Ishikawa (cell line): Measurements from ENCODE around the gene ACADS.

Source experiments
- CEBPB ChIP-seq: IDR thresholded peaks from 2 replicates; pipeline ENCODE4 v1.6.1; 2012
- CREB1 ChIP-seq: IDR thresholded peaks from 2 replicates; pipeline ENCODE4 v1.6.1; 2012; ENCODE audit warnings: low read depth
- EGR1 ChIP-seq: IDR thresholded peaks from 2 replicates; pipeline ENCODE4 v1.6.1; 2012
- EP300 ChIP-seq: IDR thresholded peaks from 2 replicates; pipeline ENCODE4 v1.6.1; 2012; ENCODE audit warnings: borderline replicate concordance
- FOXM1 ChIP-seq: IDR thresholded peaks from 2 replicates; pipeline ENCODE4 v1.6.1; 2012; ENCODE audit warnings: low read depth, borderline replicate concordance
- MAX ChIP-seq: IDR thresholded peaks from 2 replicates; pipeline ENCODE4 v1.6.1; 2012
- NFIC ChIP-seq: IDR thresholded peaks from 2 replicates; pipeline ENCODE4 v1.6.1; 2012
- RAD21 ChIP-seq: IDR thresholded peaks from 2 replicates; pipeline ENCODE4 v1.6.1; 2012; ENCODE audit warnings: low read depth
- TAF1 ChIP-seq: IDR thresholded peaks from 2 replicates; pipeline ENCODE4 v1.6.1; 2012; ENCODE audit warnings: low read depth, mild to moderate bottlenecking
- TCF12 ChIP-seq: IDR thresholded peaks from 2 replicates; pipeline ENCODE4 v1.6.1; 2012; ENCODE audit warnings: low read depth
- USF1 ChIP-seq: IDR thresholded peaks from 2 replicates; pipeline ENCODE4 v1.6.1; 2012
- YY1 ChIP-seq: IDR thresholded peaks from 2 replicates; pipeline ENCODE4 v1.6.1; 2012; ENCODE audit warnings: low read depth

GRCh38 chr12:120771097-120771496, 45.5 kb downstream of the ACADS start:
- TF ChIP-seq MAX (no peak), YY1 (no peak), EP300 (no peak), USF1 (no peak), RAD21 (no peak), CREB1 (no peak), EGR1 (no peak), NFIC (no peak), TCF12 (no peak), FOXM1 (no peak), CEBPB (no peak), TAF1 (no peak)
